H9 (cell line): Measurements from ENCODE around the gene SLC35F2. TPM values are rescaled to one million over a fixed set of nuclear protein-coding genes. Genes with fewer than 3 reads are reported as not detected.

Experiments
- DNase-seq: peaks from one replicate; pipeline ENCODE4 v3.0.0-alpha.2; 2017
- H2AFZ ChIP-seq: one replicate; pipeline ENCODE4 v1.6.1; 2013; ENCODE audit warnings: mild to moderate bottlenecking, low read length, control low read depth, moderate library complexity
- H2AK5ac ChIP-seq: 2 replicates; pipeline ENCODE4 v1.6.1; 2013; ENCODE audit warnings: low read length, control low read depth, mixed read lengths; ENCODE audit not compliant: insufficient read length
- H2BK120ac ChIP-seq: one replicate; pipeline ENCODE4 v1.6.1; 2013; ENCODE audit warnings: low read depth, mild to moderate bottlenecking, low read length, control low read depth, inconsistent platforms; ENCODE audit not compliant: poor library complexity, severe bottlenecking
- H2BK12ac ChIP-seq: 2 replicates; pipeline ENCODE4 v1.6.1; 2013; ENCODE audit warnings: low read length, control low read depth, mixed read lengths, low read depth; ENCODE audit not compliant: insufficient read length
- H2BK15ac ChIP-seq: 2 replicates; pipeline ENCODE4 v1.6.1; 2013; ENCODE audit warnings: low read depth, low read length, control low read depth
- H2BK20ac ChIP-seq: one replicate; pipeline ENCODE4 v1.6.1; 2013; ENCODE audit warnings: low read depth, mild to moderate bottlenecking, low read length, control low read depth, inconsistent platforms; ENCODE audit not compliant: poor library complexity, severe bottlenecking
- H2BK5ac ChIP-seq: 2 replicates; pipeline ENCODE4 v1.6.1; 2013; ENCODE audit warnings: low read length, control low read depth, mixed read lengths; ENCODE audit not compliant: insufficient read length
- H3K14ac ChIP-seq: 2 replicates; pipeline ENCODE4 v1.6.1; 2013; ENCODE audit warnings: low read length, control low read depth; ENCODE audit not compliant: insufficient read depth
- H3K18ac ChIP-seq: 2 replicates; pipeline ENCODE4 v1.6.1; 2013; ENCODE audit warnings: low read depth, mild to moderate bottlenecking, mixed read lengths, low read length, control low read depth; ENCODE audit not compliant: insufficient read length
- H3K23ac ChIP-seq: 2 replicates; pipeline ENCODE4 v1.6.1; 2013; ENCODE audit warnings: low read length, control low read depth, mixed read lengths, low read depth; ENCODE audit not compliant: insufficient read length
- H3K23me2 ChIP-seq: 2 replicates; pipeline ENCODE4 v1.6.1; 2013; ENCODE audit warnings: low read depth, mild to moderate bottlenecking, mixed read lengths, low read length, control low read depth; ENCODE audit not compliant: insufficient read length, poor library complexity, severe bottlenecking
- H3K27ac ChIP-seq: 2 replicates; pipeline ENCODE4 v1.5.1; 2013; ENCODE audit warnings: low read length, control low read depth, mixed read lengths, low read depth; ENCODE audit not compliant: insufficient read length
- H3K27me3 ChIP-seq: 2 replicates; pipeline ENCODE4 v1.6.1; 2013; ENCODE audit warnings: low read length, control low read depth, inconsistent platforms; ENCODE audit not compliant: insufficient read depth
- H3K4ac ChIP-seq: 2 replicates; pipeline ENCODE4 v1.6.1; 2013; ENCODE audit warnings: low read depth, mild to moderate bottlenecking, control low read depth, inconsistent platforms, low read length, moderate library complexity
- H3K4me1 ChIP-seq: 2 replicates; pipeline ENCODE4 v1.6.1; 2013; ENCODE audit warnings: low read length, control low read depth, inconsistent platforms; ENCODE audit not compliant: insufficient read depth
- H3K4me2 ChIP-seq: 2 replicates; pipeline ENCODE4 v1.6.1; 2013; ENCODE audit warnings: low read length, control low read depth, mixed read lengths; ENCODE audit not compliant: insufficient read length, insufficient read depth
- H3K56ac ChIP-seq: 2 replicates; pipeline ENCODE4 v1.6.1; 2013; ENCODE audit warnings: low read depth, mild to moderate bottlenecking, mixed read lengths, low read length, control low read depth; ENCODE audit not compliant: insufficient read length
- H3K79me1 ChIP-seq: 2 replicates; pipeline ENCODE4 v1.6.1; 2013; ENCODE audit warnings: low read depth, mild to moderate bottlenecking, moderate library complexity, low read length, control low read depth, inconsistent platforms; ENCODE audit not compliant: insufficient read depth, poor library complexity, severe bottlenecking
- H3K79me2 ChIP-seq: 2 replicates; pipeline ENCODE4 v1.6.1; 2013; ENCODE audit warnings: low read length, control low read depth, inconsistent platforms; ENCODE audit not compliant: insufficient read depth
- H3K9ac ChIP-seq: 2 replicates; pipeline ENCODE4 v1.6.1; 2013; ENCODE audit warnings: low read length, control low read depth, mixed read lengths; ENCODE audit not compliant: insufficient read length; ENCODE audit errors: extremely low read depth
- H3K9me3 ChIP-seq: one replicate; pipeline ENCODE4 v1.6.1; 2013; ENCODE audit warnings: low read depth, low read length, inconsistent platforms; ENCODE audit not compliant: control insufficient read depth
- H3T11ph ChIP-seq: one replicate; pipeline ENCODE4 v1.6.1; 2013; ENCODE audit warnings: mild to moderate bottlenecking, low read length, control low read depth, inconsistent platforms
- H4K20me1 ChIP-seq: one replicate; pipeline ENCODE4 v1.6.1; 2013; ENCODE audit not compliant: control insufficient read depth, insufficient read length, insufficient read depth
- H4K5ac ChIP-seq: 2 replicates; pipeline ENCODE4 v1.6.1; 2013; ENCODE audit warnings: low read depth, mild to moderate bottlenecking, mixed read lengths, low read length, control low read depth; ENCODE audit not compliant: insufficient read length
- H4K8ac ChIP-seq: replicated peaks from 2 replicates; pipeline ENCODE4 v1.6.1; 2013; ENCODE audit warnings: low read length, control low read depth, mixed read lengths, low read depth; ENCODE audit not compliant: insufficient read length
- H4K91ac ChIP-seq: 2 replicates; pipeline ENCODE4 v1.6.1; 2013; ENCODE audit warnings: low read depth, mild to moderate bottlenecking, moderate library complexity, mixed read lengths, low read length, control low read depth; ENCODE audit not compliant: insufficient read length
- H3K27ac Mint-ChIP-seq, 3 experiments: 2 replicates in 2 of 3; 3 replicates in 1 of 3; pipeline ENCODE4 v1.8.0; 2020 to 2021; ENCODE audit warnings: mixed read lengths in 3 of 3, mild to moderate bottlenecking in 1 of 3, moderate library complexity in 1 of 3
- H3K27me3 Mint-ChIP-seq: 2 replicates; pipeline ENCODE4 v1.8.0; 2021; ENCODE audit warnings: low read depth, mild to moderate bottlenecking, moderate library complexity, mixed read lengths
- H3K36me3 Mint-ChIP-seq, 3 experiments: 2 replicates in 2 of 3; 3 replicates in 1 of 3; pipeline ENCODE4 v1.8.0; 2020 to 2021; ENCODE audit warnings: low read depth in 3 of 3, mixed read lengths in 3 of 3; ENCODE audit not compliant: insufficient read depth in 1 of 3
- H3K4me1 Mint-ChIP-seq, 2 experiments: 2 replicates each; pipeline ENCODE4 v1.8.0; 2020; ENCODE audit warnings: mixed read lengths in 2 of 2
- H3K4me3 Mint-ChIP-seq, 2 experiments: 2 replicates in 1 of 2; 3 replicates in 1 of 2; pipeline ENCODE4 v1.8.0; 2020 to 2021; ENCODE audit warnings: mild to moderate bottlenecking in 2 of 2, mixed read lengths in 2 of 2, moderate library complexity in 1 of 2
- H3K9me3 Mint-ChIP-seq, 2 experiments: 2 replicates in 1 of 2; 3 replicates in 1 of 2; pipeline ENCODE4 v1.8.0; 2020; ENCODE audit warnings: mild to moderate bottlenecking in 2 of 2, mixed read lengths in 2 of 2, moderate library complexity in 1 of 2
- WGBS: extraction: QIAGEN DNeasy Blood & Tissue Kit; methylation state at CpG from one replicate; pipeline ENCODE4 v1.1.7; 2013; ENCODE audit warnings: missing lambda C conversion rate, low lambda C conversion rate, mixed read lengths; ENCODE audit not compliant: insufficient read length; ENCODE audit errors: extremely low coverage; 5-methylcytosine and 5-hydroxymethylcytosine counted together
- total RNA-seq: library from RNA; stranded (reverse); gene quantifications from 2 replicates; pipeline ENCODE4 v1.2.1, GENCODE V29; 2021
- TF ChIP-seq, protein P1 (sequence below): fragments of 200-600 bp; sonication (generic); conservative IDR thresholded peaks from 3 replicates; pipeline ENCODE4 v1.8.0; 2021; ENCODE audit warnings: antibody characterized with exemption, mild to moderate bottlenecking

Gene SLC35F2
- total RNA-seq, 1 experiment from 2014 or later = 24.0 TPM

- TF ChIP-seq, protein P1, sequence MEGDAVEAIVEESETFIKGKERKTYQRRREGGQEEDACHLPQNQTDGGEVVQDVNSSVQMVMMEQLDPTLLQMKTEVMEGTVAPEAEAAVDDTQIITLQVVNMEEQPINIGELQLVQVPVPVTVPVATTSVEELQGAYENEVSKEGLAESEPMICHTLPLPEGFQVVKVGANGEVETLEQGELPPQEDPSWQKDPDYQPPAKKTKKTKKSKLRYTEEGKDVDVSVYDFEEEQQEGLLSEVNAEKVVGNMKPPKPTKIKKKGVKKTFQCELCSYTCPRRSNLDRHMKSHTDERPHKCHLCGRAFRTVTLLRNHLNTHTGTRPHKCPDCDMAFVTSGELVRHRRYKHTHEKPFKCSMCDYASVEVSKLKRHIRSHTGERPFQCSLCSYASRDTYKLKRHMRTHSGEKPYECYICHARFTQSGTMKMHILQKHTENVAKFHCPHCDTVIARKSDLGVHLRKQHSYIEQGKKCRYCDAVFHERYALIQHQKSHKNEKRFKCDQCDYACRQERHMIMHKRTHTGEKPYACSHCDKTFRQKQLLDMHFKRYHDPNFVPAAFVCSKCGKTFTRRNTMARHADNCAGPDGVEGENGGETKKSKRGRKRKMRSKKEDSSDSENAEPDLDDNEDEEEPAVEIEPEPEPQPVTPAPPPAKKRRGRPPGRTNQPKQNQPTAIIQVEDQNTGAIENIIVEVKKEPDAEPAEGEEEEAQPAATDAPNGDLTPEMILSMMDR = no peak
- Histone ChIP-seq H3K18ac (no peak overlapping the region), H4K20me1 (no peaks in the 10 kb centered on the region), H2AK5ac (no peak overlapping the region), H3K14ac (no peak overlapping the region), H2BK12ac (no peak overlapping the region), H3K4me2 (no peak overlapping the region), H3K4ac (no peak overlapping the region), H3K27ac (no peak overlapping the region), H3K23me2 (no peaks in the 10 kb centered on the region), H2BK120ac (no peak overlapping the region), H3K23ac (no peak overlapping the region), H2BK15ac (no peak overlapping the region), H3K9me3 (no peaks in the 10 kb centered on the region), H4K5ac (no peak overlapping the region), H4K8ac (no peak overlapping the region), H2AFZ (no peak overlapping the region), H3K56ac (no peak overlapping the region), H3K9ac (no peak overlapping the region), H4K91ac (no peak overlapping the region), H3K79me2 (no peaks in the 10 kb centered on the region), H3K4me1 (no peaks in the 10 kb centered on the region), H3K27me3 (no peaks in the 10 kb centered on the region), H3K79me1 (no peaks in the 10 kb centered on the region), H2BK5ac (no peak overlapping the region), H3T11ph (no peak overlapping the region), H2BK20ac (no peak overlapping the region)
- H3K4me1 Mint-ChIP-seq = no peaks in the 10 kb centered on the region
- DNase-seq = no peak
- H3K9me3 Mint-ChIP-seq = no peaks in the 10 kb centered on the region
- no peak overlapping the region for H3K4me3 Mint-ChIP-seq
- no peaks in the 10 kb centered on the region for H3K36me3 Mint-ChIP-seq
- WGBS = no CpG with 5 or more reads among the region's 2 CpGs
- H3K27me3 Mint-ChIP-seq = peaks cover 1% of the 10 kb centered on the region
- H3K27ac Mint-ChIP-seq = no peak overlapping the region
Observed at GRCh38 chr11:107777110-107777509, 81.5 kb downstream of the SLC35F2 start.
